Astrocyte (in vitro differentiated cells and primary cell): ENCODE data around the gene TNFRSF25. TPM values are rescaled to one million over a fixed set of nuclear protein-coding genes. Genes with fewer than 3 reads are reported as not detected.

ENCODE experiments used
- DNase-seq: peaks from one replicate; pipeline ENCODE4 v3.0.0-alpha.2; 2010; ENCODE audit warnings: low read depth
- FAIRE-seq: peaks from 2 replicates; lab custom pipeline; 2011; peaks lifted over from hg19 to GRCh38; lab: Jason Lieb, UNC
- H2AFZ ChIP-seq: 2 replicates; pipeline ENCODE4 v1.6.0; 2012; ENCODE audit warnings: low read depth, low read length, inconsistent platforms
- H3K27ac ChIP-seq: 2 replicates; pipeline ENCODE4 v1.5.1; 2011; ENCODE audit warnings: low read depth, low read length, inconsistent platforms
- H3K27me3 ChIP-seq: 2 replicates; pipeline ENCODE4 v1.6.0; 2011; ENCODE audit warnings: low read length, inconsistent platforms; ENCODE audit not compliant: insufficient read depth
- H3K36me3 ChIP-seq: 2 replicates; pipeline ENCODE4 v1.5.1; 2011; ENCODE audit warnings: low read length, inconsistent platforms; ENCODE audit not compliant: insufficient read depth
- H3K4me1 ChIP-seq: 2 replicates; pipeline ENCODE4 v1.5.1; 2011; ENCODE audit warnings: low read length, inconsistent platforms; ENCODE audit not compliant: insufficient read depth
- H3K4me2 ChIP-seq: 2 replicates; pipeline ENCODE4 v1.6.0; 2012; ENCODE audit warnings: low read length, inconsistent platforms
- H3K4me3 ChIP-seq: 2 replicates; pipeline ENCODE4 v1.5.1; 2011; ENCODE audit warnings: low read depth, mild to moderate bottlenecking, low read length, inconsistent platforms; ENCODE audit not compliant: insufficient read depth
- H3K79me2 ChIP-seq: 2 replicates; pipeline ENCODE4 v1.6.0; 2012; ENCODE audit warnings: mild to moderate bottlenecking, low read length, inconsistent platforms; ENCODE audit not compliant: insufficient read depth
- H3K9ac ChIP-seq: 2 replicates; pipeline ENCODE4 v1.6.0; 2012; ENCODE audit warnings: mild to moderate bottlenecking, low read length, inconsistent platforms
- H3K9me3 ChIP-seq: 2 replicates; pipeline ENCODE4 v1.5.1; 2012; ENCODE audit warnings: low read depth, mild to moderate bottlenecking, low read length, inconsistent platforms; ENCODE audit not compliant: insufficient read depth
- H4K20me1 ChIP-seq: 2 replicates; pipeline ENCODE4 v1.6.0; 2012; ENCODE audit warnings: low read length, inconsistent platforms; ENCODE audit not compliant: insufficient read depth
- H3K27ac Mint-ChIP-seq: one replicate; pipeline ENCODE4 v1.8.0; 2021; ENCODE audit warnings: mild to moderate bottlenecking, mixed read lengths; ENCODE audit not compliant: unreplicated experiment
- H3K27me3 Mint-ChIP-seq: one replicate; pipeline ENCODE4 v1.8.0; 2021; ENCODE audit warnings: low read depth, mixed read lengths; ENCODE audit not compliant: unreplicated experiment
- H3K36me3 Mint-ChIP-seq: one replicate; pipeline ENCODE4 v1.8.0; 2021; ENCODE audit warnings: low read depth, mixed read lengths; ENCODE audit not compliant: unreplicated experiment
- H3K4me1 Mint-ChIP-seq: one replicate; pipeline ENCODE4 v1.8.0; 2021; ENCODE audit warnings: low read depth, mixed read lengths; ENCODE audit not compliant: unreplicated experiment
- H3K4me3 Mint-ChIP-seq: one replicate; pipeline ENCODE4 v1.8.0; 2021; ENCODE audit warnings: mild to moderate bottlenecking, moderate library complexity, mixed read lengths; ENCODE audit not compliant: unreplicated experiment
- H3K9me3 Mint-ChIP-seq: one replicate; pipeline ENCODE4 v1.8.0; 2021; ENCODE audit warnings: mild to moderate bottlenecking, mixed read lengths; ENCODE audit not compliant: unreplicated experiment
- CTCF ChIP-seq: IDR thresholded peaks from 2 replicates; pipeline ENCODE4 v1.5.1; 2011; ENCODE audit warnings: low read depth, mild to moderate bottlenecking, inconsistent platforms, low read length, moderate library complexity; ENCODE audit not compliant: insufficient read depth
- EZH2 ChIP-seq: IDR thresholded peaks from 2 replicates; pipeline ENCODE4 v1.6.1; 2012; ENCODE audit warnings: mild to moderate bottlenecking, low read length, inconsistent platforms; ENCODE audit not compliant: insufficient read depth
- total RNA-seq: library from RNA; stranded (reverse); gene quantifications from 2 replicates; pipeline ENCODE4 v1.2.1, GENCODE V29; 2021

The TNFRSF25 gene
- total RNA-seq, 1 donor from 2014 or later = 18.8 TPM

GRCh38 chr1:6490181-6491080 is 24.5 kb upstream of the TNFRSF25 start:
- Histone ChIP-seq H3K36me3 (no peaks in the 10 kb centered on the region), H3K27me3 (no peaks in the 10 kb centered on the region), H4K20me1 (peaks cover 6% of the 10 kb centered on the region), H3K27ac (peak overlapping the region; percentile 95), H3K4me2 (peak overlapping the region; percentile 100), H3K4me3 (peak overlapping the region; percentile 91), H2AFZ (peak overlapping the region; percentile 87), H3K9ac (peak overlapping the region; percentile 96), H3K4me1 (peaks cover 45% of the 10 kb centered on the region), H3K9me3 (no peaks in the 10 kb centered on the region), H3K79me2 (peaks cover 49% of the 10 kb centered on the region)
- Mint-ChIP-seq H3K4me3 (peak overlapping the region; percentile 86), H3K27me3 (no peaks in the 10 kb centered on the region), H3K36me3 (peaks cover 2% of the 10 kb centered on the region), H3K27ac (no peak overlapping the region), H3K4me1 (peaks cover 8% of the 10 kb centered on the region), H3K9me3 (no peaks in the 10 kb centered on the region)
- no peak for FAIRE-seq
- peak; percentile 69 for DNase-seq
- TF ChIP-seq CTCF = no peak
- TF ChIP-seq EZH2 = no peak

- Histone ChIP-seq H3K27me3 (no peaks in the 10 kb centered on the region), H3K27ac (peak overlapping the region; percentile 95), H3K36me3 (no peaks in the 10 kb centered on the region), H3K9me3 (no peaks in the 10 kb centered on the region), H3K9ac (peak overlapping the region; percentile 96), H3K79me2 (peaks cover 55% of the 10 kb centered on the region), H2AFZ (peak overlapping the region; percentile 87), H4K20me1 (peaks cover 6% of the 10 kb centered on the region), H3K4me3 (peak overlapping the region; percentile 91), H3K4me2 (peak overlapping the region; percentile 100), H3K4me1 (peaks cover 43% of the 10 kb centered on the region)
- H3K36me3 Mint-ChIP-seq = peaks cover 2% of the 10 kb centered on the region
- peaks cover 8% of the 10 kb centered on the region for H3K4me1 Mint-ChIP-seq
- TF ChIP-seq EZH2 = no peak
- peak; percentile 62 for TF ChIP-seq CTCF
- FAIRE-seq (no peak), DNase-seq (peak; percentile 29)
- H3K27ac Mint-ChIP-seq = no peak overlapping the region
- H3K9me3 Mint-ChIP-seq = no peaks in the 10 kb centered on the region
- H3K27me3 Mint-ChIP-seq = no peaks in the 10 kb centered on the region
- H3K4me3 Mint-ChIP-seq = peak overlapping the region; percentile 86
Measured at GRCh38 chr1:6489799-6490180, 23.8 kb upstream of the TNFRSF25 start.

- Histone ChIP-seq H3K4me2 (peak overlapping the region; percentile 100), H3K4me1 (peaks cover 43% of the 10 kb centered on the region), H4K20me1 (peaks cover 6% of the 10 kb centered on the region), H3K9ac (peak overlapping the region; percentile 96), H2AFZ (no peak overlapping the region), H3K36me3 (no peaks in the 10 kb centered on the region), H3K27ac (no peak overlapping the region), H3K27me3 (no peaks in the 10 kb centered on the region), H3K79me2 (peaks cover 59% of the 10 kb centered on the region), H3K4me3 (peak overlapping the region; percentile 91), H3K9me3 (no peaks in the 10 kb centered on the region)
- Mint-ChIP-seq H3K27me3 (no peaks in the 10 kb centered on the region), H3K27ac (no peak overlapping the region), H3K4me1 (peaks cover 8% of the 10 kb centered on the region), H3K4me3 (peak overlapping the region; percentile 86), H3K36me3 (peaks cover 2% of the 10 kb centered on the region), H3K9me3 (no peaks in the 10 kb centered on the region)
- TF ChIP-seq CTCF = no peak
- DNase-seq = no peak
- FAIRE-seq = no peak
Measured at GRCh38 chr1:6489383-6489765, 23.4 kb upstream of the TNFRSF25 start.
